GM18951 (cell line): ENCODE results near the gene ADAMTS16.
"Not testable (repeated sequence)": the region's sequence is repeated elsewhere in the genome, so short reads cannot be mapped to it uniquely, and the experiment has no call there.

Experiments used
- POLR2A ChIP-seq: IDR thresholded peaks from 4 replicates; pipeline ENCODE4 v1.6.1; 2011; ENCODE audit warnings: mild to moderate bottlenecking; ENCODE audit not compliant: insufficient read length, insufficient read depth; ENCODE audit errors: extremely low read depth
- in situ Hi-C: fragments of 300-500 bp; cut with MboI; formaldehyde crosslinking; loops from one replicate; pipeline ENCODE4 v1.12.0; 2022; ENCODE audit warnings: low sequenced_read_pairs, mixed read lengths, inconsistent platforms; ENCODE audit not compliant: unreplicated experiment

The ADAMTS16 gene

GRCh38 chr5:5134107-5134506 lies 6.0 kb upstream of the ADAMTS16 start:
- TF ChIP-seq POLR2A, result no peak
- in situ Hi-C loops, result no loop called here

GRCh38 chr5:5135957-5136676 lies 4.0 kb upstream of the ADAMTS16 start:
- no peak for TF ChIP-seq POLR2A
- in situ Hi-C loops, result no loop called here

- in situ Hi-C loops, result not testable (repeated sequence)
These were observed 2.3 kb upstream of the ADAMTS16 start for GRCh38 chr5:5137851-5138250.

GRCh38 chr5:5139336-5139776 lies 774 bp upstream of the ADAMTS16 start:
- in situ Hi-C loops, result no loop called here
- no peak for TF ChIP-seq POLR2A

- TF ChIP-seq POLR2A, result no peak
- in situ Hi-C loops, result loop anchor here (10.0 kb wide), 1 partner anchor 274 kb away; no protein-coding TSS in a partner anchor
These were observed 579 bp downstream of the ADAMTS16 start for GRCh38 chr5:5140479-5141338.

DNA sequence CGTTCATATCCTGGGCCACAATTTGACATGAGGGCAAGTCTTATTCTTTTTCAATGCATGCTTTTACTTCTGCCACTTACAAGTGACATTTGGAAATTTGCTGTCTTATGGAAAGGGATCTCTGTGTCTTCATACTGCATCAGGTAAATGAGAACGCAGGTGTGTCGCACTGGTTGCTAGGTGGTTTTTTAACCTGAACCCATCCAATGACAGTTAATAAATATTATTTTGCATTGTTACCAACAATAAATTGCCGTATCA lies 1.1 kb downstream of the ADAMTS16 start:
- TF ChIP-seq POLR2A, result no peak
- in situ Hi-C loops, result loop anchor here (10.0 kb wide), 1 partner anchor 274 kb away; no protein-coding TSS in a partner anchor

GRCh38 chr5:5141625-5142525 lies 1.7 kb downstream of the ADAMTS16 start:
- TF ChIP-seq POLR2A, result no peak
- in situ Hi-C loops, result loop anchor here (10.0 kb wide), 1 partner anchor 273 kb away; no protein-coding TSS in a partner anchor

DNA sequence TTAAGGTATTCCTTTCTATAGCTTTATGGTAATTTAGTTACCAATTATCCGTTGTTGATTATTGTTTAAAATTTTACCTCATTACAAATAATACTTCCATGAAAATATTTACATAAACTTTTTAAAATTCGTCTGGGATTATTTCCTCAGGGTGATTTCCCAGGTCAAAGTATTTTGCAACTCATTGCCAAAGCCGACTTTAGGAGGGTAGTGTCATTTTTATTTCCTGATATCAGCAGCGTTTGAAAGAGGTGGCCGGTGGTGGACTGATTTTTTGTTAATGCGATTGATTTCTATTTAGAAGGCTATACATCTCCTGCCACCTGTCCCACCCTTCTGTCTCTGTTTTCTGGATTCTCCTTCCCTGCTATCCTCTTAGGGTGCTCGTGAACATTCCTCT lies 4.3 kb downstream of the ADAMTS16 start:
- in situ Hi-C loops, result loop anchor here (10.0 kb wide), 1 partner anchor 270 kb away; no protein-coding TSS in a partner anchor
- no peak for TF ChIP-seq POLR2A

GRCh38 chr5:5145651-5146529 lies 5.8 kb downstream of the ADAMTS16 start:
- in situ Hi-C loops, result loop anchor here (10.0 kb wide), 1 partner anchor 269 kb away; no protein-coding TSS in a partner anchor

GRCh38 chr5:5146530-5147160 lies 6.5 kb downstream of the ADAMTS16 start:
- TF ChIP-seq POLR2A, result no peak
- in situ Hi-C loops, result loop anchor here (10.0 kb wide), 1 partner anchor 268 kb away; no protein-coding TSS in a partner anchor

More at GRCh38 chr5:5145651-5146529, 5.8 kb downstream of the ADAMTS16 start:
- TF ChIP-seq POLR2A, result no peak

GRCh38 chr5:5149154-5149553 lies 9.0 kb downstream of the ADAMTS16 start:
- no peak for TF ChIP-seq POLR2A
- in situ Hi-C loops, result loop anchor here (10.0 kb wide), 1 partner anchor 266 kb away; no protein-coding TSS in a partner anchor
